MCF 10A (cell line): ENCODE data around the gene LINC01488. TPM values are rescaled to one million over a fixed set of nuclear protein-coding genes. Genes with fewer than 3 reads are reported as not detected.
A peak's percentile ranks its signal among the peaks of the same experiment; 100 is the strongest.

ENCODE experiments used
- BruUV-seq: library from RNA; stranded (reverse); fragments of 400-500 nt; replicated peaks from 2 replicates; lab custom pipeline; 2021; lab: Mats Ljungman, UMichigan
- CTCF ChIA-PET: fragments of 300-600 bp; sonication (Branson Sonifier 250); formaldehyde crosslinking; extraction: SDS; loops from one replicate; lab custom pipeline; 2021; ENCODE audit warnings: antibody characterized with exemption, inconsistent platforms; lab: Yijun Ruan, JAX
- POLR2A ChIA-PET: fragments of 300-600, 350-650 bp; sonication (Branson Sonifier 250); formaldehyde crosslinking; extraction: SDS; loops from one replicate; lab custom pipeline; 2020; ENCODE audit warnings: antibody characterized with exemption, inconsistent platforms; lab: Yijun Ruan, JAX
- DNase-seq: peaks from one replicate; pipeline ENCODE4 v3.0.0-alpha.2; 2018; ENCODE audit not compliant: unreplicated experiment
- H3K27ac Mint-ChIP-seq: one replicate; pipeline ENCODE4 v1.8.0; 2022; ENCODE audit warnings: mild to moderate bottlenecking, low read depth, mixed read lengths; ENCODE audit not compliant: unreplicated experiment
- H3K27me3 Mint-ChIP-seq: one replicate; pipeline ENCODE4 v1.8.0; 2022; ENCODE audit warnings: mixed read lengths; ENCODE audit not compliant: insufficient read depth, unreplicated experiment
- H3K36me3 Mint-ChIP-seq: one replicate; pipeline ENCODE4 v1.8.0; 2022; ENCODE audit warnings: mild to moderate bottlenecking, moderate library complexity, mixed read lengths; ENCODE audit not compliant: insufficient read depth, unreplicated experiment
- H3K4me1 Mint-ChIP-seq: one replicate; pipeline ENCODE4 v1.8.0; 2022; ENCODE audit warnings: mixed read lengths; ENCODE audit not compliant: insufficient read depth, unreplicated experiment
- H3K4me3 Mint-ChIP-seq: one replicate; pipeline ENCODE4 v1.8.0; 2022; ENCODE audit warnings: mild to moderate bottlenecking, moderate library complexity, mixed read lengths; ENCODE audit not compliant: unreplicated experiment
- H3K9me3 Mint-ChIP-seq: one replicate; pipeline ENCODE4 v1.8.0; 2022; ENCODE audit warnings: mixed read lengths; ENCODE audit not compliant: unreplicated experiment
- intact Hi-C: fragments of 100-400 bp; cut with micrococcal nuclease; formaldehyde crosslinking; loops from 2 replicates; pipeline ENCODE4 v1.14.1; 2022
- total RNA-seq: library from RNA; stranded (reverse); gene quantifications from 2 replicates; pipeline ENCODE4 v1.2.3, GENCODE V29; 2022
- TF ChIP-seq, protein P1 (sequence below): fragments of 200-600 bp; IDR thresholded peaks from one replicate; pipeline ENCODE4 v1.8.0; 2022; ENCODE audit warnings: antibody characterized with exemption, mild to moderate bottlenecking; ENCODE audit not compliant: unreplicated experiment

The LINC01488 gene
- total RNA-seq, 1 experiment from 2014 or later: not detected

DNA sequence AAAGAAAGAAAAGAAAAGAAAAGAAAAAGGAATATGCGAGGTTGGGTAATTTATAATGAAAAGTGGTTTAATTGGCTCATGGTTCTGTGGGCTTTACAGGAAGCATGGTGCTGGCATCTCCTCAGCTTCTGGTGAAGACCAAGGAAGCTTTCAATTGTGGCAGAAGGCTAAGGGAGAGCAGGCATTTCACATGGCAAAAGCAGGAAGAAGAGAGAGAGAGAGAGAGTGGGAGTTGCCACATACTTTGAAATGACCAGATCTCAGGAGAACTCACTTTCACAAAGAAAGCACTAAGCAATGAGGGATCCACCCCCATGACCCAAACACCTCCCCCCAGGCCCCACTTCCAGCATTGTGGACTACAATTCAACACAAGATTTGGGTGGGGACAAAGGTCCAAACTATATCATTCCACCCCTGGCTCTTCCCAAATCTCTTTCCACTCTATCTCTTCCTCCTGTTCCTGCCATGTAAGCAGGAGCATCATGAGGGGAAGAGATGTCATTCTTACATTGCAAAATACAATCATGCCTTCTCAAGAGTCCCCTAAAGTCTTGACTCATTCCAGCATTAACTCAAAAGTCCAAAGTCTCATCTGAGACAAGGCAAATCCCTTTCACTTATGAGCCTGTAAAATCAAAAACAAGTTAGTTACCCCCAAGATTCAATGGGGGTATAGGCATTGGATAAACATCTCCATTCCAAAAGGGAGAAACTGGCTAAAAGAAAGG lies 38.9 kb downstream of the LINC01488 start:
- ChIA-PET POLR2A (no interaction called here), CTCF (no interaction called here)
- no peaks in the 10 kb centered on the region for H3K36me3 Mint-ChIP-seq
- no TSS peak for BruUV-seq
- H3K4me3 Mint-ChIP-seq: no peak overlapping the region
- peaks cover 16% of the 10 kb centered on the region for H3K9me3 Mint-ChIP-seq
- H3K27me3 Mint-ChIP-seq: no peaks in the 10 kb centered on the region
- no peak overlapping the region for H3K27ac Mint-ChIP-seq
- intact Hi-C loops: no loop called here
- TF ChIP-seq, protein P1, sequence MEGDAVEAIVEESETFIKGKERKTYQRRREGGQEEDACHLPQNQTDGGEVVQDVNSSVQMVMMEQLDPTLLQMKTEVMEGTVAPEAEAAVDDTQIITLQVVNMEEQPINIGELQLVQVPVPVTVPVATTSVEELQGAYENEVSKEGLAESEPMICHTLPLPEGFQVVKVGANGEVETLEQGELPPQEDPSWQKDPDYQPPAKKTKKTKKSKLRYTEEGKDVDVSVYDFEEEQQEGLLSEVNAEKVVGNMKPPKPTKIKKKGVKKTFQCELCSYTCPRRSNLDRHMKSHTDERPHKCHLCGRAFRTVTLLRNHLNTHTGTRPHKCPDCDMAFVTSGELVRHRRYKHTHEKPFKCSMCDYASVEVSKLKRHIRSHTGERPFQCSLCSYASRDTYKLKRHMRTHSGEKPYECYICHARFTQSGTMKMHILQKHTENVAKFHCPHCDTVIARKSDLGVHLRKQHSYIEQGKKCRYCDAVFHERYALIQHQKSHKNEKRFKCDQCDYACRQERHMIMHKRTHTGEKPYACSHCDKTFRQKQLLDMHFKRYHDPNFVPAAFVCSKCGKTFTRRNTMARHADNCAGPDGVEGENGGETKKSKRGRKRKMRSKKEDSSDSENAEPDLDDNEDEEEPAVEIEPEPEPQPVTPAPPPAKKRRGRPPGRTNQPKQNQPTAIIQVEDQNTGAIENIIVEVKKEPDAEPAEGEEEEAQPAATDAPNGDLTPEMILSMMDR: no peak
- peaks cover 9% of the 10 kb centered on the region for H3K4me1 Mint-ChIP-seq
- no peak for DNase-seq

DNA sequence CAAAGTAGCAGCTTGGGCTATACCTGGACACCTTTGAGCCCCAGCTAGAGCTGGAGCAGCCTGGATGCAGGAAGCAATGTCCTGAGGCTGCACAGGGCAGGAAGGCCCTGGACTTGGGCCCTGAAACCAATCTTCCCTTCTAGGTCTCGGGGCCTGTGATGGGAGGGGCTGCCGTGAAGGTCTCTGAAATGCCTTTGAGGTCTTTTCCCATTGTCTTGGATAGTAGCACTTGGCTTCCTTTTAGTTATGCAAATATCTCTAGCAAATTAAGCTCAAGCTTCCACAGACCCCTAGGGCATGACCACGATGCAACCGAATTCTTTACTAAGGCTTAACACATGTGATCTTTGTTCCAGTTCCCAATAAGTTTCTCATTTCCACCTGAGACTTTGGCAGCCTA lies 40.0 kb downstream of the LINC01488 start:
- H3K4me3 Mint-ChIP-seq: no peak overlapping the region
- intact Hi-C loops: no loop called here
- H3K27me3 Mint-ChIP-seq: no peaks in the 10 kb centered on the region
- TF ChIP-seq, protein P1: no peak
- ChIA-PET CTCF (no interaction called here), POLR2A (no interaction called here)
- no peak overlapping the region for H3K27ac Mint-ChIP-seq
- no peak for DNase-seq
- H3K36me3 Mint-ChIP-seq: no peaks in the 10 kb centered on the region
- H3K9me3 Mint-ChIP-seq: peaks cover 16% of the 10 kb centered on the region
- peaks cover 15% of the 10 kb centered on the region for H3K4me1 Mint-ChIP-seq
- no TSS peak for BruUV-seq

DNA sequence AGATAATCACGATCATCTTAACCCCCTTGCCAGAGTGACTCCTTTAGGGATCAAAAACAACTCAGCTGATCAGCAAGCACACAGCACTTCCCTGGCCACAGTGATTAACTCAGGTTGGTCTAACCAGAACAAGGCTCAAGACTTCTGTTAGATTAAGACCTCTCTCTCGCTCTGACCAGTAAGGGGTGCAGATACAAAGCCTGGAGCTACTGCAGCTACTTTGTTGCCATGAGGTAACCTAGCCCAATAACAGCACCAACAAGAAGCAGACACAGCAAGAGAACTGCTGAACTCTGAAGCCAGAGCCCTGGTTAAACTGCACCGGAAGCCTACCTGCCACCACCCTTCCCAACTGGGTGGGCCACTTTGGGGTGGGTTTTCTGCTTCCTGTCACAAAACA lies 42.0 kb downstream of the LINC01488 start:
- Mint-ChIP-seq H3K27me3 (no peaks in the 10 kb centered on the region), H3K4me3 (no peak overlapping the region), H3K27ac (no peak overlapping the region), H3K4me1 (peaks cover 15% of the 10 kb centered on the region), H3K9me3 (peaks cover 11% of the 10 kb centered on the region), H3K36me3 (no peaks in the 10 kb centered on the region)
- no TSS peak for BruUV-seq
- TF ChIP-seq, protein P1: no peak
- DNase-seq: no peak
- intact Hi-C loops: no loop called here
- ChIA-PET CTCF (interaction anchor here (0.6 kb wide), 1 partner anchor 434 kb away, joined by 5 read pairs; no protein-coding TSS in a partner anchor), POLR2A (interaction anchor here (1.2 kb wide), 1 partner anchor 98 kb away, joined by 4 read pairs; no protein-coding TSS in a partner anchor)

DNA sequence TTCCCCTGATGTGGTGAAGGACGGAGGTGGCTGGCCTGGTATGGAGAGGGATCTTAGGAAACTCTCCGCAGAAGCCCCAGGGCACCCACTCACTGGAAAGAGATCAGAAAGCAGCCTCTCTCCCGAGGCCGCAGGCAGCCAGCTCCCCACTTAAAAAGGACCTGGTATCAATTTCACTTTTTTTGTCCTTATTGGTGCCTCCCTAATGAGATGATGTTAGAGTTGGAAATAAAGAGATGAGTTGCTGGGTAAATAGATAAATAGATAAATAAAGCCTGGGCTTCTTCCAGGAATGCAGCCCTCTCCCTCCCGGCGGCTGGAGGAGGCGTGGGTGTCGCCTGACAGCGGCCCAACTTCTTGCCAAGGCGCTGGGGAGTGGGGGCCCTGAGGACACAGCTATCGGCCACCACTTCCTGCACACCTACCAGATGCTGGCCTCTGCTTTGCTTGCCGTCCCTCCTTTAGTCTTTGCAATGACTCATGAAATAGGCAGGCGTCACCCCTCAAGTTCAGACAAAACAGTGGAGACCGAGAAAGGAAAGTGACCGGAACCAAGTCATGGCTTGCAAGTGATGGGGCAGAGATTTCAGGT lies 42.9 kb downstream of the LINC01488 start:
- peaks cover 15% of the 10 kb centered on the region for H3K4me1 Mint-ChIP-seq
- peak overlapping the region; percentile 28 for H3K4me3 Mint-ChIP-seq
- POLR2A ChIA-PET: interaction anchor here (1.2 kb wide), 1 partner anchor 97 kb away, joined by 4 read pairs; no protein-coding TSS in a partner anchor
- TF ChIP-seq, protein P1: no peak
- no TSS peak for BruUV-seq
- peak overlapping the region; percentile 39 for H3K27ac Mint-ChIP-seq
- CTCF ChIA-PET: no interaction called here
- peak; percentile 59 for DNase-seq
- peaks cover 1% of the 10 kb centered on the region for H3K27me3 Mint-ChIP-seq
- intact Hi-C loops: no loop called here
- H3K36me3 Mint-ChIP-seq: no peaks in the 10 kb centered on the region
- peaks cover 2% of the 10 kb centered on the region for H3K9me3 Mint-ChIP-seq
